ENCODE results near the gene SLC25A21.

Gene SLC25A21

GRCh38 chr14:36771028-36771640 lies 401.3 kb downstream of the SLC25A21 start:
- Histone ChIP-seq H2AFZ (ENCODE audit: low read depth, low read length, severe bottlenecking) (no peak overlapping the region), H3K36me3 (ENCODE audit: low read length) (no peaks in the 10 kb centered on the region), H3K9ac (ENCODE audit: low read length) (no peak overlapping the region), H3K9me3 (ENCODE audit: insufficient read depth, low read length) (no peaks in the 10 kb centered on the region), H3K27me3 (ENCODE audit: low read length) (no peaks in the 10 kb centered on the region), H3F3A (ENCODE audit: insufficient read depth) (no peaks in the 10 kb centered on the region), H3K79me2 (ENCODE audit: insufficient read depth, low read length) (no peaks in the 10 kb centered on the region), H3K4me3 (ENCODE audit: insufficient read depth, low read length, poor library complexity, severe bottlenecking) (no peak overlapping the region), H4K20me1 (ENCODE audit: low read depth, low read length) (no peaks in the 10 kb centered on the region), H3K27ac (ENCODE audit: low read depth, low read length) (no peak overlapping the region), H3K4me2 (ENCODE audit: low read depth, low read length, poor library complexity, severe bottlenecking) (no peak overlapping the region), H3K9me2 (replicated peaks; ENCODE audit: insufficient read depth, low read length) (no peaks in the 10 kb centered on the region)
- no peak for TF ChIP-seq EZH2phosphoT487 (conservative IDR thresholded peaks at IDR 0.05; ENCODE audit: low read length)
- TF ChIP-seq CTCF (IDR thresholded peaks at IDR 0.05; ENCODE audit: insufficient read depth, low read length, poor library complexity, severe bottlenecking), result no peak

GRCh38 chr14:36768638-36769337 lies 403.6 kb downstream of the SLC25A21 start:
- Histone ChIP-seq H3K4me2 (ENCODE audit: low read depth, low read length, poor library complexity, severe bottlenecking) (no peak overlapping the region), H2AFZ (ENCODE audit: low read depth, low read length, severe bottlenecking) (no peak overlapping the region)

GRCh38 chr14:36767603-36768281 lies 404.7 kb downstream of the SLC25A21 start:
- Histone ChIP-seq H3K27me3 (ENCODE audit: low read length) (no peaks in the 10 kb centered on the region), H3K27ac (ENCODE audit: low read depth, low read length) (no peak overlapping the region), H2AFZ (ENCODE audit: low read depth, low read length, severe bottlenecking) (no peak overlapping the region), H3K4me3 (ENCODE audit: insufficient read depth, low read length, poor library complexity, severe bottlenecking) (no peak overlapping the region), H3K36me3 (ENCODE audit: low read length) (no peaks in the 10 kb centered on the region), H3K4me2 (ENCODE audit: low read depth, low read length, poor library complexity, severe bottlenecking) (no peak overlapping the region), H3F3A (ENCODE audit: insufficient read depth) (no peaks in the 10 kb centered on the region), H3K9ac (ENCODE audit: low read length) (no peak overlapping the region), H3K9me2 (replicated peaks; ENCODE audit: insufficient read depth, low read length) (no peaks in the 10 kb centered on the region), H3K79me2 (ENCODE audit: insufficient read depth, low read length) (no peaks in the 10 kb centered on the region), H3K9me3 (ENCODE audit: insufficient read depth, low read length) (no peaks in the 10 kb centered on the region), H4K20me1 (ENCODE audit: low read depth, low read length) (no peaks in the 10 kb centered on the region)
- TF ChIP-seq CTCF (IDR thresholded peaks at IDR 0.05; ENCODE audit: insufficient read depth, low read length, poor library complexity, severe bottlenecking), result no peak
- TF ChIP-seq EZH2phosphoT487 (conservative IDR thresholded peaks at IDR 0.05; ENCODE audit: low read length), result no peak

More at GRCh38 chr14:36768638-36769337, 403.6 kb downstream of the SLC25A21 start:
- Histone ChIP-seq H4K20me1 (ENCODE audit: low read depth, low read length) (no peaks in the 10 kb centered on the region), H3K27ac (ENCODE audit: low read depth, low read length) (no peak overlapping the region), H3K9me3 (ENCODE audit: insufficient read depth, low read length) (no peaks in the 10 kb centered on the region), H3K9ac (ENCODE audit: low read length) (no peak overlapping the region), H3K36me3 (ENCODE audit: low read length) (no peaks in the 10 kb centered on the region), H3K9me2 (replicated peaks; ENCODE audit: insufficient read depth, low read length) (no peaks in the 10 kb centered on the region), H3F3A (ENCODE audit: insufficient read depth) (no peaks in the 10 kb centered on the region), H3K27me3 (ENCODE audit: low read length) (no peaks in the 10 kb centered on the region), H3K79me2 (ENCODE audit: insufficient read depth, low read length) (no peaks in the 10 kb centered on the region), H3K4me3 (ENCODE audit: insufficient read depth, low read length, poor library complexity, severe bottlenecking) (no peak overlapping the region)
- no peak for TF ChIP-seq EZH2phosphoT487 (conservative IDR thresholded peaks at IDR 0.05; ENCODE audit: low read length)
- TF ChIP-seq CTCF (IDR thresholded peaks at IDR 0.05; ENCODE audit: insufficient read depth, low read length, poor library complexity, severe bottlenecking), result no peak

Data from SU-DHL-6 (cell line).